Suprapubic skin (tissue), 4 donors: ENCODE results near the gene ZFAND2B.
A peak's percentile ranks its signal among the peaks of the same experiment; 100 is the strongest.

Experiments
- POLR2A ChIP-seq, 2 donors: fragments of 450-650 bp; IDR thresholded peaks; one replicate each; pipeline ENCODE4 v1.6.1; 2017; ENCODE audit warnings: antibody characterized with exemption in 2 of 2, mild to moderate bottlenecking in 2 of 2, moderate library complexity in 2 of 2
- POLR2AphosphoS5 ChIP-seq, 3 donors: sonication (generic); formaldehyde crosslinking; IDR thresholded peaks; one replicate each; pipeline ENCODE4 v1.6.1; 2017; ENCODE audit warnings: antibody characterized with exemption in 3 of 3
- TF ChIP-seq, protein P1 (sequence below), 2 donors: fragments of 200-600 bp in 1 of 2; fragments of 450-650 bp in 1 of 2; sonication (generic) in 1 of 2; IDR thresholded peaks; one replicate each; pipeline ENCODE4 v1.5.1; 2016 to 2019; ENCODE audit warnings: antibody characterized with exemption in 2 of 2, mild to moderate bottlenecking in 1 of 2, moderate library complexity in 1 of 2

DNA sequence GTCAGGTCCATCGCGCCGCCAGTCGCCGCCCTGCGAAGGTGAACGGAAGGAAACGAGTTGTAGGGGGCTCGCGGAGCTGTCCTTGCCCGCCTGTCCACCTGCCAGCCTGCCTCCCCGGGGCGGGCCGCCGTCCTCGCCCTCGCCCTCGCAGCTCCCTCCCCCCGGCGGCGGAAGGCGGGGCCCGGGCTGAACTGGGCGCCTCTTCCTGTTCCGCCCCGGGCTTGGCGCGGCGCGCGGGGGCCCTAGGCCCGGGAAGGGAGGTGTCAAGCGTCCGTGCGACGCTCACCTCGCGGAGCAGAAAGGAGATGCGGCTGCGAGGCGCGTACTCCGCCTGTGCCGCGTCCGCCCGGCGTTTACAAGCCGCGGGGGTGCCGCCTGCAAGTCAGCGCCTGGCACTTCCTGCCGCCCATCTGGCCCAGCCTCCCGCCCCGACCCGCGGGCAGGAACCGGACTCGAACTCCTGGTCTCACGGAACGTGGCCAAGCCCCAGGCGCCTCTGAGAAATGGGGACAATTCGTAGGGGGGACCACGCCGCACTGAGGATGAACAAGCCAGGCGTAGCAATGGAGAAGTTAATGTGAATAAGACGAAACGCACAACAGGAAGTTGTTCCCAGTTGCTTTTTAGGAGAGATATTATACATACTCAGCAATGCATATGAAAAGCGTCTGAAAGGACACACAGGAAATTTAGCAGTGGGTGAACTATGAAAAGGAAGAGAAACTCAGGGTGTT lies 29.6 kb upstream of the ZFAND2B start, which contains the start of gene CNPPD1:
- TF ChIP-seq, protein P1, sequence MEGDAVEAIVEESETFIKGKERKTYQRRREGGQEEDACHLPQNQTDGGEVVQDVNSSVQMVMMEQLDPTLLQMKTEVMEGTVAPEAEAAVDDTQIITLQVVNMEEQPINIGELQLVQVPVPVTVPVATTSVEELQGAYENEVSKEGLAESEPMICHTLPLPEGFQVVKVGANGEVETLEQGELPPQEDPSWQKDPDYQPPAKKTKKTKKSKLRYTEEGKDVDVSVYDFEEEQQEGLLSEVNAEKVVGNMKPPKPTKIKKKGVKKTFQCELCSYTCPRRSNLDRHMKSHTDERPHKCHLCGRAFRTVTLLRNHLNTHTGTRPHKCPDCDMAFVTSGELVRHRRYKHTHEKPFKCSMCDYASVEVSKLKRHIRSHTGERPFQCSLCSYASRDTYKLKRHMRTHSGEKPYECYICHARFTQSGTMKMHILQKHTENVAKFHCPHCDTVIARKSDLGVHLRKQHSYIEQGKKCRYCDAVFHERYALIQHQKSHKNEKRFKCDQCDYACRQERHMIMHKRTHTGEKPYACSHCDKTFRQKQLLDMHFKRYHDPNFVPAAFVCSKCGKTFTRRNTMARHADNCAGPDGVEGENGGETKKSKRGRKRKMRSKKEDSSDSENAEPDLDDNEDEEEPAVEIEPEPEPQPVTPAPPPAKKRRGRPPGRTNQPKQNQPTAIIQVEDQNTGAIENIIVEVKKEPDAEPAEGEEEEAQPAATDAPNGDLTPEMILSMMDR (IDR thresholded peaks at IDR 0.05): no peak
- TF ChIP-seq POLR2AphosphoS5 (IDR thresholded peaks at IDR 0.05) (peak; percentile 81 to 94 (median 82)), POLR2A (IDR thresholded peaks at IDR 0.05) (peak; percentile 83 to 88)
